Measurements from ENCODE around the gene CST1.
"Not testable (repeated sequence)": the region's sequence is repeated elsewhere in the genome, so short reads cannot be mapped to it uniquely, and the experiment has no call there.

CST1 gene, protein sequence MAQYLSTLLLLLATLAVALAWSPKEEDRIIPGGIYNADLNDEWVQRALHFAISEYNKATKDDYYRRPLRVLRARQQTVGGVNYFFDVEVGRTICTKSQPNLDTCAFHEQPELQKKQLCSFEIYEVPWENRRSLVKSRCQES

DNA sequence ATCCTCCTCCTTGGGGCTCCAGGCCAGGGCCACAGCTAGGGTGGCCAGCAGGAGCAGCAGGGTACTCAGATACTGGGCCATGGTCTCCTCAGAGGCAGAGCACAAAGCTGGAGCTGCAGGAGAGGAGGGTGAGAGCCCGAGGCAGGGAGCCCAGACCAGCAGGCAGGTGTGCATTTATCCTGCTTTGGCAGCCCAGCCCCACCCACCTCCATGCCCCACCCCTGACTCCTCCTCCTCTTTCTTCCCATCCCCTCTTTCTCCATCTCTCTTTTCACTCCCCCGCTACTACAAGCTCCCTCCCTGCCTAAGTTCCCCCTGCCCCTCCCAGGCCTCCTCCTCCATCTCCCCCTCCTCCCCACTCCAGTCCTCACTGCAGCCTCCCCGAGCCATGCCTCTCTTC, at the start of gene CST1:
Gene CST1, minus strand, starts transcription at position 150 of the 400 bp plus-strand sequence. Its CDS starts 69 bp downstream, at position 81.
- not testable (repeated sequence) for H3K27ac ChIP-seq

DNA sequence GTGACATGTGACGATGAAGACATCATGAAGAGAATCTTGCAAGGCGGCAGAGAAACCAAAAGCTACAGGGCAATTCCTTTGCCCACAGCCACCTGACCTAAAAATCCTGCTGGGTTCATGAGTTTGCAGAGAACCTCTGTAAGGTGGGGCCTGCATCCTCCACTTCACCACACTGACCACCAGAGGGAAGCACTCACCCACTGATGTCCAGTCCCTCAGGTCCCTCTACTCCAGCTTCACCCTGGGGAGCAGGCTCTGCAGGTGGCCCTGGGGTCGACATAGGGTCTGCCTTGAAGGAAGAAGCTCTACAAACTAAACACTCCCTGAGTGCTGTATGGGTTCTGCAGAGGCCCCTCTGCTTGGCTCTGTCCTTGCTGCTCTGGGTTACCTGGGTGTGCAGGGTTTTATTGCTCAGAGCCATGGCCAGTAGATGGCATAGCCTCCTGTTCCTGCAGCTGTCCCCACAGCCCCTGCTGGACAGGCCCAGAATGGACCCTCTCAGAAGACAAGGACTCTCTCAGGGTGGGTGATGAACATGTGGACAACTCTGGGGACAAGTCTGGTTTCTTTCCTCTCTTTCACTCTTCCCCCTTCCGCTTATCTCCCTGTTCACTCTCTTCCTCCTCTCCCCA, 48.6 kb upstream of the CST1 start:
- TF ChIP-seq, protein P1, sequence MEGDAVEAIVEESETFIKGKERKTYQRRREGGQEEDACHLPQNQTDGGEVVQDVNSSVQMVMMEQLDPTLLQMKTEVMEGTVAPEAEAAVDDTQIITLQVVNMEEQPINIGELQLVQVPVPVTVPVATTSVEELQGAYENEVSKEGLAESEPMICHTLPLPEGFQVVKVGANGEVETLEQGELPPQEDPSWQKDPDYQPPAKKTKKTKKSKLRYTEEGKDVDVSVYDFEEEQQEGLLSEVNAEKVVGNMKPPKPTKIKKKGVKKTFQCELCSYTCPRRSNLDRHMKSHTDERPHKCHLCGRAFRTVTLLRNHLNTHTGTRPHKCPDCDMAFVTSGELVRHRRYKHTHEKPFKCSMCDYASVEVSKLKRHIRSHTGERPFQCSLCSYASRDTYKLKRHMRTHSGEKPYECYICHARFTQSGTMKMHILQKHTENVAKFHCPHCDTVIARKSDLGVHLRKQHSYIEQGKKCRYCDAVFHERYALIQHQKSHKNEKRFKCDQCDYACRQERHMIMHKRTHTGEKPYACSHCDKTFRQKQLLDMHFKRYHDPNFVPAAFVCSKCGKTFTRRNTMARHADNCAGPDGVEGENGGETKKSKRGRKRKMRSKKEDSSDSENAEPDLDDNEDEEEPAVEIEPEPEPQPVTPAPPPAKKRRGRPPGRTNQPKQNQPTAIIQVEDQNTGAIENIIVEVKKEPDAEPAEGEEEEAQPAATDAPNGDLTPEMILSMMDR (conservative IDR thresholded peaks at IDR 0.05), result peak; percentile 78
- H3K27ac ChIP-seq, result not testable (repeated sequence)

DNA sequence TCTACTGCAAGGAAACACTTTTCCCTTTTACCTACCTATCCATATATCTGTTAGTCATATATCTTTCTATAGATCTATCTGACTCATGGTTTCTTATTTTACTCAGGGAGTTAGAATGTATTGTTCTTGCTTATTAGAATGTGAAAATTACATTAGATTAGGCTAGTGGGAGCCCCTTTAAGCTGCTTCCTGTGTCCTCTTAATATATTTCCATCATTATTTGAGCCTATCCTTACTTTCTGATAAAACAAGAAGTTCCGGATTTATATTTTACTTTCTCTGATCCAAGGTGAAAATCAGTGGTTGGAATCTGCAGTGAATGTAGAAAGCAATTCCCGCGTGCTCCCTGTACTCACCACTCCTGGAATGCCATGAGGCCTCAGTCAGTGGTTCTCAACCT, 44.8 kb upstream of the CST1 start:
- TF ChIP-seq, protein P1 (conservative IDR thresholded peaks at IDR 0.05), result no peak
- no peak for TF ChIP-seq ZFX (IDR thresholded peaks at IDR 0.05)
- no peak overlapping the region for H3K27ac ChIP-seq

DNA sequence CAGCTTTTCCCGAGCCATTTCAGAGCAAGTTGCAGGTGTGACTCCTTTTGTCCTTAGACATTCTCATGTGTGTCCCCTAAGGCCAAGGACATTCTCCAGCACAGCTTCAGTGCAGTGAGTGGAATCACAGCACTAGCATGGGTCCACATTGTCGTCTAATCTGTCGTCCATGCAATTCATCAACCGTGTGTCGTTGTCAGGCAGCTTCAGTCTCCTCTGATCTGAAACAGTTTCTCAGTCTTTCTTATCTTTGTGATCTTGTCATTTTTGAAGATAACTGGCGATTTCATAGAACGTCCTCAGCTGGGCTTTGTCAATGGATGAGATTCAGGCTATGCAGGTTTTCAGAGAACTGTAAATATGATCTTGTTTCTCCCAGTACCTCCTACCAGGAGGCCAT, 44.1 kb upstream of the CST1 start:
- H3K27ac ChIP-seq, result no peak overlapping the region
- TF ChIP-seq, protein P1 (conservative IDR thresholded peaks at IDR 0.05), result no peak
- TF ChIP-seq ZFX (IDR thresholded peaks at IDR 0.05), result no peak

DNA sequence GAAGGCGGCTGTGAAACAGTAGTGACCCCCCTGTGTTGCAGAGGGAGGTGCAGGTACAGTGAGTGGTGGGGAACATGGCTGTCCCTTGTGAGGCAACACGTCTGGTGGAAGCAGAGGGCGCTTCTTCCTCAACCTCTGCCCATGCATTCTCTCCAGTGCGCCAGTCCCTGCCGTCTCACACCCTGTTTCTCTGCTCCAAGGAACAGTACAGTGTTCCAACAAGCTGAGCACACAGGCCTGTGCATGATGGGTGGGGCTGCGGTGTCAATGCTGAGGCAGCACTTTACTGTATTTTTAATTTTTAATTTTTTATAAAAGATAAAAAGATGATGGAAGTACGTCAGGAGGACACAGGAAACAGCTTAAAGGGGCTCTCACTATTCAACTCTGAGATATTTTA, 43.3 kb upstream of the CST1 start:
- no peak overlapping the region for H3K27ac ChIP-seq
- TF ChIP-seq ZFX (IDR thresholded peaks at IDR 0.05), result no peak
- TF ChIP-seq, protein P1 (conservative IDR thresholded peaks at IDR 0.05), result no peak

DNA sequence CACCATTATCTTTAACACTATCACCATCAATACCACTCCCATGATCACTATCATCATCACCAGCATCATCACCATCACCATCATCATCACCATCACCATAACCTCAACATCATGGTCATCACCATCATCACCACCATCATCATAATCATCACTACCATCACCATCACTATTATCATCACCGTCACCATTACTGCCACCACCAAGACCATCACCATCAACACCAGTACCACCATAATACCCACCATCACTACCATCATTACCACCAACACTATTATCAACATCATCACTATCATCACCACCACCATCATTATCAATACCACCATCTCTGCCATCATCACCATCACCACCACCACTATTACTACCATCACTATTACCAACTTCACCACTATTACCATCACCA, 32.7 kb upstream of the CST1 start:
- TF ChIP-seq, protein P1 (conservative IDR thresholded peaks at IDR 0.05), result no peak
- TF ChIP-seq ZFX (IDR thresholded peaks at IDR 0.05), result no peak
- H3K27ac ChIP-seq, result no peak overlapping the region

DNA sequence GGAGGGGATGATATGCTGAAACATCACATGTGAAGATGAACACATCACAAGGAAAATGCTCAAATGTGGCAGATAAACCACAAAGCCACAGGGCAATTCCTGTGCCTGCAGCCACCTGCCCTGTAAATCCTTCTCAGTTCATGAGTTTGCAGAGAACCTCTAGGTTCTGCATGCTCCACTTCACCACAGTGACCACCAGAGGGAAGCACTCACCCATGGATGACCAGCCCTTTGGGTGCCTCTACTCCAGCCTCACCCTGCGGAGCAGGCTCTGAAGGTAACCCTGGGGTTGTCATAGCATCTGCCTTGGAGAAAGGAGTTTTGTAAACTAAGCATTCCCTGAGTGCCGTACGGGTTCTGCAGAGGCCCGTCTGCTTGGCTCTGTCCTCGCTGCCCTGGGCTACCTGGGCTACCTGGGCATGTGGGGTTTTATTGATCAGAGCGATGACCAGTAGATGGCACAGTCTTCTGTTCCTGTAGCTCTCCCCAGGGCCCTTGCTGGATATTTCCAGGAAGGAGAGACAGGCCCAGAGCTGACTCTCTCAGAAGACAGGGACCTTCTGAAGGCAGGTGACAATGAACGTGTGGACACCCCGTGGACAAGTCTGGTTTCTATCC, 31.7 kb upstream of the CST1 start:
- TF ChIP-seq ZFX (IDR thresholded peaks at IDR 0.05), result no peak
- TF ChIP-seq, protein P1 (conservative IDR thresholded peaks at IDR 0.05), result peak; percentile 69
- no peak overlapping the region for H3K27ac ChIP-seq

DNA sequence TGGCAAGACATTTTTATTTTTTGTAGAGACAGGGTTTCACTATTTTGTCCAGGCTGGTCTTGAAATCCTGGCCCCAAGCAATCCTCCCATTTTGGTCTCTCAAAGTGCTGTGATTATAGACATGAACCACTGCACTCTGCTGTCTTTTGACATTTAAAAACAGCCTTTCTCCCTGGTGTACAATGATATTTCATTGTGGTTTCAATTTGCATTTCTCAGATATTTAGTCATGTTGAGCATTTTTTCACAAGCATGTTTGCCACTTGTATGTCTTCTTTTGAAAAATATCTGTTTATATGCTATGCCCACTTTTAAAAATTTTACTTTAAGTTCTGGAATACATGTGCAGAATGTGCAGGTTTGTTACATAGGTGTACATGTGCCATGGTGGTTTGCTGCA, 27.9 kb upstream of the CST1 start:
- H3K27ac ChIP-seq, result not testable (repeated sequence)

DNA sequence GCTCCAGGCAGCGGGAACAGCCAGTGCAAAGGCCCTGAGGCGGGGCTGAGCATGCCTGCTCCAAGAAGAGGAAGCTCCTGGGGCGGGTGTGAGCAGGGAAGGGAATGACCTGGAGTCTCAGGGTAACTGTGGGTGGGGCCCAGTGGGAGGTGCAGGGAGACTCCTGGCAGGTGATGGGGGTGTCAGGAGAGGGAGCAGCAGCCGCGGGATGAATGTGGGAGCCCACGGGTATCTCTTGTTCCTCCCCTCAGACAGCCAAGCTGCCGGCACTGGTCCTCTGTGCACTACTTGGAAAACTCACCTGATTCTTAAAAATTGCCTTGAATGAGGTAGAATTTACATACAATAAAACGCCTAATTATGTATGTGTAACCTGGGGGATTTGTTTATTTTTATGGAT, 26.6 kb upstream of the CST1 start:
- not testable (repeated sequence) for H3K27ac ChIP-seq

Data from C4-2B (cell line).